ENCODE data around the gene MAPK6. TPM values are rescaled to one million over a fixed set of nuclear protein-coding genes. Genes with fewer than 3 reads are reported as not detected.
A peak's percentile ranks its signal among the peaks of the same experiment; 100 is the strongest.

MAPK6 gene
- total and polyA plus RNA-seq, 9 of the 15 experiments (the other 6 are each of a cell fraction or from before 2014, with no cell fraction given): 28.5 to 97.1 (median 74.0) TPM

DNA sequence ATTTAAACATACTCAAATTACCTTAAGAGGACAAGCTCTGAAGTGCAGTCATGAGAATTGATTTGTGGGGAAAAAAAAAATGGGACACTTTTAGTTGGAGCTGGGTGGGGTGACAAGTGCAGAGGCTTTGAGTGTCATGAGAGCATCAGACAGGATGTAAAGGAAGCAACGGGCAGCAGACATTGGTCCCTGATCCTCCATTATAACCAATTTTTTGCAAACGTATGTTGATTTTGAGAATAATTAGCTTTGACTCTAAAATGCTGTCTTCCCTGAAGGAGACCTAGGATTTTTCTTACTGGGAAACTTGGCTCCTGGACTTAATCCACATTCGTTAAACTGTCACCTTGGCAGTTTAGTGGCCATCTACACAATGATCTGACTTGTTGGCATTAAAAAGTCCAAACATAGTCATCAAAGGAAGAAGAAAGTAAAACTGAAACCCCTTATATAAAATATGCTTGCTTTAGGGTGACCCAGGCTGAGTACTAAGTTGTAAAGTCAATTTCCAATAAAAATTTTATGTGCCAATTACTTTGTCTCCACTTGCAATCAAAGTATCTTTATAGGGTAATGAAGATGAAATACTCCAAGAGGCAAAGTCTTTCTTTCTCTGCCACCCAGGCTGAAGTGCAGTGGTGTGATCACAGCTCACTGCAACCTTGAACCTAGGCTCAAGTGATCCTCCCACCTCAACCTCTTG is 48.0 kb downstream of the MAPK6 start:
- no peak overlapping the region for H3K4me3 ChIP-seq
- ATAC-seq: 0 out of 3 replicates have a peak, but pooled peaks have one; percentile 17
- H3K36me3 ChIP-seq (ENCODE audit: control insufficient read depth, insufficient read depth, low read length): peaks cover 30% of the 10 kb centered on the region; the same call in 2 of the 3 replicates
- ChIA-PET CTCF (ENCODE audit: low intra/inter-chr PET ratio) (no interaction called here), POLR2A (interaction anchor here (0.7 to 1.5 kb wide), 8 partner anchors 8 to 98 kb away, joined by 3 to 5 read pairs (median 4); partner anchors contain the start of gene LEO1)
- no peaks in the 10 kb centered on the region for H3K4me1 ChIP-seq (replicated peaks in 1 of 2; ENCODE audit: control insufficient read depth in 2 of 2, insufficient read depth in 2 of 2, low read length in 2 of 2)
- no peaks in the 10 kb centered on the region for H4K20me1 ChIP-seq (replicated peaks; ENCODE audit: control insufficient read depth, insufficient read depth, low read length)
- no TSS peak for BruUV-seq (replicated peaks)
- no peaks in the 10 kb centered on the region for H3K9me3 ChIP-seq (replicated peaks; ENCODE audit: control insufficient read depth, insufficient read depth, low read depth, low read length)
- intact Hi-C loops (cut with micrococcal nuclease): no loop called here
- TF ChIP-seq HMGN3 (IDR thresholded peaks at IDR 0.05; ENCODE audit: borderline replicate concordance, extremely low read depth, insufficient read length, low read depth, low read length) (no peak), SIX5 (IDR thresholded peaks at IDR 0.05; ENCODE audit: borderline replicate concordance in 1 of 2, insufficient read depth in 1 of 2, low read depth in 1 of 2, low read length in 2 of 2) (no peak), POLR2AphosphoS2 (IDR thresholded peaks at IDR 0.05; ENCODE audit: low read length) (peak; percentile 69; the same call in 1 of the 2 replicates), POLR2A (conservative IDR thresholded peaks at IDR 0.05) (0 out of 2 replicates have a peak, but pooled peaks have one; percentile 19), MCM5 (IDR thresholded peaks at IDR 0.05; ENCODE audit: low read depth) (no peak), MBD1 (CRISPR knock-in tag; IDR thresholded peaks at IDR 0.05) (no peak), NFRKB (IDR thresholded peaks at IDR 0.05; ENCODE audit: low read depth) (no peak), ILF3 (IDR thresholded peaks at IDR 0.05; ENCODE audit: borderline replicate concordance) (0 out of 2 replicates have a peak, but pooled peaks have one; percentile 43), SUPT5H (IDR thresholded peaks at IDR 0.05) (0 out of 2 replicates have a peak, but pooled peaks have one; percentile 42)
- H3K4me2 ChIP-seq (ENCODE audit: insufficient read depth, low read length): no peak overlapping the region
- no peak overlapping the region for H3K9ac ChIP-seq (ENCODE audit: insufficient read depth in 1 of 2, low read depth in 2 of 2, low read length in 2 of 2)
- WGBS (ENCODE audit: insufficient coverage, low coverage, missing lambda C conversion rate): 41% methylated on average over 3 of the region's 3 CpGs
- H3K9me1 ChIP-seq (ENCODE audit: control insufficient read depth, insufficient read depth, low read length): no peaks in the 10 kb centered on the region
- FAIRE-seq: no peak
- no peaks in the 10 kb centered on the region for H3K79me2 ChIP-seq (ENCODE audit: control insufficient read depth, insufficient read depth, low read length)
- H3K27ac ChIP-seq (ENCODE audit: extremely low read depth, low read depth, low read length): no peak overlapping the region
- in situ Hi-C loops (cut with MboI): no loop called here
- H3K27me3 ChIP-seq (ENCODE audit: control insufficient read depth in 2 of 2, insufficient read depth in 2 of 2, low read length in 2 of 2): peaks cover 2 to 9% of the 10 kb centered on the region in 2 experiments; a peak in 2 of 5 replicates
- DNase-seq (ENCODE audit: extremely low read depth in 1 of 4, low spot score in 3 of 4): no peak
- no peak overlapping the region for H2AFZ ChIP-seq (ENCODE audit: low read depth, low read length)

All from K562 (cell line).